Retinal pigment epithelial cell (primary cell): ENCODE measurements around the gene CTAG2.
"Not testable (repeated sequence)": the region's sequence is repeated elsewhere in the genome, so short reads cannot be mapped to it uniquely, and the experiment has no call there.

Source experiments
- DNase-seq: peaks from one replicate; pipeline ENCODE4 v3.0.0-alpha.2; 2010; ENCODE audit warnings: low read depth
- H3K4me3 ChIP-seq: 2 replicates; pipeline ENCODE4 v1.5.1; 2011; ENCODE audit warnings: mild to moderate bottlenecking, low read length, control low read depth, moderate library complexity
- TF ChIP-seq, protein P1 (sequence below): conservative IDR thresholded peaks from 2 replicates; pipeline ENCODE4 v1.5.1; 2011; ENCODE audit warnings: low read depth, low read length, control low read depth, inconsistent platforms

CTAG2 gene

DNA sequence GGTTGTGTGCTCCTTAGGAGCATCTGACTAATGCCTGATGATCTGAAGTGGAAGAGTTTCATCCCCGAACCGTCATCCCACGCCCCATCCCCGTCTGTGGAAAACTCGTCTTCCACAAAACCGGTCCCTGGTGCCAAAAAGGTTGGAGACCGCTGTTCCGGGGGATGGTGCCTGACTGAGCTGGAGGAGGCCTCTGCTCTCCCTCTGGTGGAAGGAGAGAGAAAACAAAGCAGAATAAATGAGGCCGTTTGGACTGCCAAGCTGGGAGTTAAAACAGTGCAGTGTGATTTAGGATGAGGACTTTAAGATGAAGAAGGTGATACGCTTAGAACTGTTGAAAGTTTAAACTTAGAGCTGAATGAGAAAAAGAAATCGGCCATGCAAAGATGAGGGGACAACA lies 19.7 kb downstream of the CTAG2 start:
- DNase-seq, H3K4me3 ChIP-seq: not testable (repeated sequence)

DNA sequence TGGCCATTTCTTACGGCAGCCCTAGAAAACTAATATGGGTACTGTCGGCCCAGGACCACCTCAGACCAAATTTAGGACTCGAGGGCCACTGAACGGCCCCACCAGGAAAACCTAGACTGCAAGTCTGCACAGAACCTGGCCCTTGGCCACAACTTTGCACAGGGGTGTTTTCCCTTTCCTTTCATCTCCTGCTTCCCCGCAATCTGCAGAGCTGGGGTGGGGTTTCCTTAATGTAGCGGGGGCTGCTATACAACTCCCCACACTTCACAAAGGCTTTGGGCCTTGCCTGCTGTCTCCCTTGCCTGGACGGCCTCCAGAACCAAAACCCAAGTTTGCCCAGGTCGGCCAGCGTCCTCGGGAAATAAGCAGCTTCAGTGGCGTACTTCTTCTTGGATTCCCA lies 22.4 kb downstream of the CTAG2 start:
- DNase-seq, H3K4me3 ChIP-seq: not testable (repeated sequence)

DNA sequence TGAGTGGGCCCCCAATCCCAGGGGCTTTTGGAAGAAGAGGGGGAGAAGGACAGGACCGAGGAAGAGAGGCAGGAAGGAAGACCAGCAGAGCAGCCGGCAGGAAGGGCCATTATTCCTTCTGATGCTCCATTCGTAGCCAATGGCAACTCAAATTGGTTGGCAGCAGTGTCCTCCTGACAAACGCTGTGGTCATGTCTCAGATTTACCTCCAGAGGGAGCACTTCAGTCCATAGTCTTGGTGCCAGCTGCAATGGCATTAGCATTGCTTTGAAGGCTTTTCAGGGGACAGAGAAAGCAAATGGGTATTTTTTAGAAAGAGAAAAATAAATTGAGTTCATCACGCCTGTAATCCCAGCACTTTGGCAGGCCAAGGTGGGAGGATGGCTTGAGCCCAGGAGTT lies 24.4 kb downstream of the CTAG2 start:
- not testable (repeated sequence) for DNase-seq, H3K4me3 ChIP-seq

DNA sequence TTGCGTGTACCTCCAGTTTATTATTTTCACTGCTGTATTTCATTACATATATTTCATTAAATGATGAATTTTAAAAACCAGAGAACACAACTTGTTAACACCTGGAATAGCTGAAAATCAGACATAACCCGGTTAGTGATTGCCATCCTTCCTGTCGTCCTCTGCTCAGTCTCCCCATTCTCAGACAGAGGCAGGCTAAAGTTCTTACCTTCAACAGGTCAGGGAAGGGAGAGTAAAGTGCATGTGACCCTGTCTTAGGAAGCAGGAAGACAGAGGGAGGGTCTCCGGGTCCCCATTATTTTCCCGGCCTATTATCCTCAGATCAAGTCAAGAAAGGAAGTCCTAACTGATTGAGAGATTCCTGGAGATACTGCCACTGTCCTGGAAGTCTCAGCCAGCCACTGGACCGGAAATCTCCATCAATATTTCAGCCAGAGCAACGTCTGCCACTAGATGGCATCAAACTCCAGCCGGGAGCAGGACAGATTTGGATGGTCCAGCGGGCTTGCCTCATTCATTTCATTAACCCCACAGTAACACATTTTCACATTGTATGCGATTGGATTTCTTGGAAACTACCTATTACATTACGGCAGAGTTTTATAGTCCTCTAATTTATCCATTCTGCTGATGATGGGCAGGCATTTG lies 32.5 kb downstream of the CTAG2 start:
- DNase-seq, H3K4me3 ChIP-seq: not testable (repeated sequence)

DNA sequence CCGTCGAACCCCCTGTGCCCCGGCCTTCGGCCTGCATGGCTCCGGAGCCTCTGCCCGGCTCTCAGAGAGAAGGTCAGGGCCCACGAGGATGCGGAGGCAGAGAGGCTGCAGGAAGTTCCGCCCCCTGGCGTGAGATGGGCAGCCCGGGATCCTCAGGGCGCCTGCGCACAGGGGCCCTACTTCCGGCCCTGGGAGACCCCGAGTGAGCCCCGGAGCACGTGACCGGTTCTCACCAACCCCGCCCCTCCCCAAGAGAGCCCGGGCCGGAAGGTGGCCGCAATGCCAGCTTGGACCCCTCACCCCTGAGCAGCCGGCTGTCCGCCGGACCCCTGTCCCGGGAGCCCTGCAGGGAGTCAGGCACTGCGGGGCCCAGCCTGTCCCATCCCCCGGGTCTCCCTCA lies 34.2 kb downstream of the CTAG2 start, which contains the start of gene CTAG1B:
Gene CTAG1B, minus strand, starts transcription at position 101 of the 400 bp plus-strand sequence. Its CDS starts 64 bp downstream, at position 37.
- DNase-seq, H3K4me3 ChIP-seq: not testable (repeated sequence)

DNA sequence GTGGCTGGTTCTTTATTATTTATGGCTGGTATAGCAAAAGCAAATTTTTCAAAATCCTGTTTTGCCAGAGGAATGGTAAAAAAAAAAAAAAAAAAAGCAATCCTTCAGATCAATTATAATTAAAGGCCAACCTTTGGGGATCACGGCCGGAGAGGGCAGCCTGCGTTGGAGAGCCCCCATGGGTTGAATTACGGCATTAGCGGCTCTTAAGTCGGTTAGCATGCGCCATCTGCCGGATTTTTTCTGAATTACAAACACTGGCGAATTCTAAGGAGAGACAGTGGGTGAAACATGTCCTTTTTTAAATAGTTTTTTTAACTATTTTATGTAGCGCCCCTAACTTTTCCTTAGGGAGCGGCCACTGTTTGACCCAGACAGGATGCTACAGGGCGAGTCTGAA lies 39.8 kb downstream of the CTAG2 start:
- not testable (repeated sequence) for H3K4me3 ChIP-seq, DNase-seq

DNA sequence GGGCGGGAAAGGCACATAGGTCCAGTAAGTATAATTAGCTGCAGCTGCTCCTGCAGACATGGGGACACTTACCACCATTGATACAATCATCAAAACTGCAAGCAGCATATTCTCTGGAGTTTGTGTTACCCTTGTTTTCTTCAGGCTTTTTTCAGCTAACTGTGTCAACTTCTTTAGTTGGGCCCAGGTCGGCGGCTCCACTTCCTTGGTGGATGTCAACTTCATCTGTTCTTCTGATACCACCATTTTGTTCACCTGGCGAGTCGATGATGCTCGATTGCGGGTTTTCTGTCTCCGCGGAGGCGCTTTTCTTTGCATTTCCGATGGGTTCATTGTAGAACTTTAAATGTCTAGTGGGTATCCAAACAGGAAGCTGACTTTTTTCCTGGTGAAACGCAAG lies 42.2 kb downstream of the CTAG2 start:
- not testable (repeated sequence) for H3K4me3 ChIP-seq, DNase-seq

DNA sequence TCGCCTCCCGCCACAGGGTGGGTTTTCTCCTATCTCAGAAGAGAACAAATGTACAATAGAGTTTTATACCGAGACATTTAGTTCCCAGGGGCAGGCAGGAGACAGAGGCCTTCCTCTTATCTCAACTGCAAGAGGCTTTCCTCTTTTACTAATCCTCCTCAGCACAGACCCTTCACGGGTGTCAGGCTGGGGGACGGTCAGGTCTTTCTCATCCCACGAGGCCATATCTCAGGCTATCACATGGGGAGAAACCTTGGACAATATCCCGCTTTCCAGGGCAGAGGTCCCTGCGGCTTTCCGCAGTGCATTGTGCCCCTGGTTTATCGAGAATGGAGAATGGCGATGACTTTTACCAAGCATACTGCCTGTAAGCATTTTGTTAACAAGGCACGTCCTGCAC lies 44.6 kb downstream of the CTAG2 start:
- DNase-seq, H3K4me3 ChIP-seq: not testable (repeated sequence)

DNA sequence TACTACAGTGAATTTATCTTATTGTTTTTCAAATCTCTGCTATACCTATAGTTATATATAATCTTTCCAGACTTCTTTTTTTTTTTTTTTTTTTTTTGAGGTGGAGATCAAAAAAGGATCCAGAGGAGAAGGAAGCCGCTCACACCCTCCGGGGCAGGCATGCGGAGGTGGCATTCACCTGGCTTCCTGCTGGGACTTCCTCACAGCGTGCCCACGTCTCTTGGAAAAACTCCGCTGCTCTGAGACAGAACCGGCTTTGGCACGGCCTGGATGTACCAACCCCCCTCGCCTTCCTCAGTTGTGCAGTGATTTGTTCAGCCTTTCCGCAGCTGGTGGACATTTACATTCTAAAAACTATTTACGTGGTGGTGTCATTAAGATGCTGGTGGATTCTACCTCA lies 45.4 kb downstream of the CTAG2 start:
- DNase-seq, H3K4me3 ChIP-seq: not testable (repeated sequence)

DNA sequence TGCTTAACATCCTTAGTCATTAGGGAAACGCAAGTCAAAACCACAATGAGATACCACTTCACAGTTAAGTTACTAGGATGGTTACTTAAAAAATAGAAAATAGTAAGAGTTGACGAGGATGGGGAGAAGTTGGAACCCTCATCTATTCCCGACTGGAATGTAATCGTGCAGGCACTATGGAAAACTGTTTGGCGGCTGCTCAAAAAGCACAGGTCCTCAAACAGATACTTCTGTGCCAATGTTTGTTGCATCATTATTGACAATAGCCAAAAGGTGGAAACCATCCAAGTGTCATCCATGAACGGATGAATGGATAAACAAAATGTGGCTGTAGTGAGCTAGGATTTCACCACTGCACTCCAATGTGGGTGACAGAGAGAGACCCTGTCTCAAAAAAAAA lies 46.0 kb downstream of the CTAG2 start:
- H3K4me3 ChIP-seq: no peak overlapping the region
- TF ChIP-seq, protein P1, sequence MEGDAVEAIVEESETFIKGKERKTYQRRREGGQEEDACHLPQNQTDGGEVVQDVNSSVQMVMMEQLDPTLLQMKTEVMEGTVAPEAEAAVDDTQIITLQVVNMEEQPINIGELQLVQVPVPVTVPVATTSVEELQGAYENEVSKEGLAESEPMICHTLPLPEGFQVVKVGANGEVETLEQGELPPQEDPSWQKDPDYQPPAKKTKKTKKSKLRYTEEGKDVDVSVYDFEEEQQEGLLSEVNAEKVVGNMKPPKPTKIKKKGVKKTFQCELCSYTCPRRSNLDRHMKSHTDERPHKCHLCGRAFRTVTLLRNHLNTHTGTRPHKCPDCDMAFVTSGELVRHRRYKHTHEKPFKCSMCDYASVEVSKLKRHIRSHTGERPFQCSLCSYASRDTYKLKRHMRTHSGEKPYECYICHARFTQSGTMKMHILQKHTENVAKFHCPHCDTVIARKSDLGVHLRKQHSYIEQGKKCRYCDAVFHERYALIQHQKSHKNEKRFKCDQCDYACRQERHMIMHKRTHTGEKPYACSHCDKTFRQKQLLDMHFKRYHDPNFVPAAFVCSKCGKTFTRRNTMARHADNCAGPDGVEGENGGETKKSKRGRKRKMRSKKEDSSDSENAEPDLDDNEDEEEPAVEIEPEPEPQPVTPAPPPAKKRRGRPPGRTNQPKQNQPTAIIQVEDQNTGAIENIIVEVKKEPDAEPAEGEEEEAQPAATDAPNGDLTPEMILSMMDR: no peak
- DNase-seq: no peak

DNA sequence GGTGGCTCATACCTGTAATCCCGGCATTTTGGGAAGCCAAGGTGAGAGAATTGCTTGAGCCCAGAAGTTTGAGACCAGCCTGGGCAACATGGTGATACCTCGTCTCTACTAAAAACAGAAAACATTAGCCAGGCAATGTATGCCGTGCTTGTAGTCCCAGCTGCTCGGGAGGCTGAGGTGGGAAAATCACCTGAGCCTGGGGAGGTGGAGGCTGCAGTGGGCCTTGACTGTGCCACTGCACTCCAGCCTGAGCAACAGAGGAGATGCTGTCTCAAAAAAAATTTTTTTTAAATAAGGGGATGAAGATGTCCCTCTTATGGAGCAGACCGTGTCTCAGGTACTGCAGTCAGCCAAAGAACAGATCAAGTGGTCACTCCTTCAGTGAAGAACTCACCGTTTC lies 47.8 kb downstream of the CTAG2 start:
- no peak overlapping the region for H3K4me3 ChIP-seq
- TF ChIP-seq, protein P1: no peak
- DNase-seq: no peak

DNA sequence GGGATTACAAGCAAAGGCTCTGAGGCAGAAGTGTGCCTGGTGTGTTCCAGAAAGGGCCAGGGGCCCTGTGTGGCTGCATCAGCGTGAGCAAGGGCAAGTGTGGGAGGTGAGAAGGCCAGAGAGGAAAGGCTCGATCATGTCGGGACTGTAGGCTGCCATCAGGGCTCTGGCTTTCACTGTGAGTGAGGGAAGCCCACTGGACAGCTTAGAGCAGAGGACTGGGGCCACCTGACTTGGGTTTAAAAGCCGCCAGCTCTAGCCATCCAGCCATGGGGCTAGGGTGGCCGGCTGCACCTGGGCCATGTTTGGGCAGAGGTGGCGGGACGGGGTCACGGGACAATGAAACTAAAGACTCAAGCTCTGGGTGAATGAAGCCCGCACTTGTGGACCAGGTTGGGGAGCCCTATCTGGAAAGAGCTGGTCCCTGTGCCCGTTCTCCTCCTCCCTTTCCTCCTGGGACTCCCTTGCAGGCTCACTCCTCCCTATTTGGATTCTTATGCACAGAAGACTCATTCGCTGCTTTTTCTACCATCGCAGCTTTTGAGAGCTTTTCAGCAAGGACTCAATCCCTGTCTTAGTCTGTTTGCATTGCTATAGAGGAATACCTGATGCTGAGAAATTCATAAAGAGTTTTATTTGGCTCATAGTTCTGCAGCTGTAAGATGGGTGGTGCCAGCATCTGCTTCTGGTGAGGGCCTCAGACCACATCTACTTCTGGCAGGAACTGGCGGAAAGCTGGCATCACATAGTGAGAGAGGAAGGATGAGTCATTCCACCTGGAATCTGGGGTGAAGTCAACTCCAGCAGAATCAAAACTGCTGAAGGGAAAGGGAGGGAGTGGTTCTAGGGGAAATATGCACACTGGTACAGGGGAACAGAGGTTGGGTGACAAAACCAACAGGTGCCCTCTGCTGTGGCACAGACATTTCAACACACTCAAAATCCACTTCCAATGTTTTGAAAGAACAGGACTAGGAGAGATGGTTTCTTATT lies 49.6 kb downstream of the CTAG2 start:
- peak; percentile 50 for DNase-seq
- H3K4me3 ChIP-seq: no peak overlapping the region
- TF ChIP-seq, protein P1: no peak
